Central memory CD8-positive, alpha-beta T cell (primary cell): ENCODE measurements around the gene BOLL.
A peak's percentile ranks its signal among the peaks of the same experiment; 100 is the strongest.
"Not testable (repeated sequence)": the region's sequence is repeated elsewhere in the genome, so short reads cannot be mapped to it uniquely, and the experiment has no call there.

Experiments used
- ATAC-seq: fragments of 150-1000 bp; cut with Tn5 transposase; replicated peaks from 2 replicates; pipeline ENCODE4 v1.10.0; 2022; ENCODE audit warnings: mild to moderate bottlenecking, moderate FRiP score, moderate number of reproducible peaks; ENCODE audit not compliant: poor library complexity, severe bottlenecking; ENCODE audit errors: extremely low read depth
- DNase-seq, 2 donors: peaks; one replicate each; pipeline ENCODE4 v3.0.0; 2021; ENCODE audit warnings: low spot score in 2 of 2
- H3K27ac Mint-ChIP-seq: one replicate; pipeline ENCODE4 v1.8.0; 2022; ENCODE audit warnings: low read depth, mild to moderate bottlenecking, moderate library complexity, mixed read lengths
- H3K27me3 Mint-ChIP-seq: one replicate; pipeline ENCODE4 v1.8.0; 2022; ENCODE audit warnings: mixed read lengths
- H3K36me3 Mint-ChIP-seq: one replicate; pipeline ENCODE4 v1.8.0; 2022; ENCODE audit warnings: mild to moderate bottlenecking, moderate library complexity, mixed read lengths; ENCODE audit not compliant: insufficient read depth
- H3K4me1 Mint-ChIP-seq: one replicate; pipeline ENCODE4 v1.8.0; 2022; ENCODE audit warnings: mixed read lengths
- H3K4me3 Mint-ChIP-seq: one replicate; pipeline ENCODE4 v1.8.0; 2022; ENCODE audit warnings: mild to moderate bottlenecking, moderate library complexity, mixed read lengths
- H3K9me3 Mint-ChIP-seq: one replicate; pipeline ENCODE4 v1.8.0; 2022; ENCODE audit warnings: mixed read lengths

The BOLL gene

GRCh38 chr2:197784956-197785941 lies at the start of gene BOLL:
TSS of gene BOLL (minus strand) at chr2:197785319. CDS start at chr2:197781850, 3,469 bp downstream.
- no peaks in the 10 kb centered on the region for H3K9me3 Mint-ChIP-seq
- ATAC-seq (no peak), DNase-seq (no peak)
- H3K4me1 Mint-ChIP-seq = peaks cover 5% of the 10 kb centered on the region
- H3K27me3 Mint-ChIP-seq = peaks cover 32% of the 10 kb centered on the region
- H3K4me3 Mint-ChIP-seq = peak within 1 kb of the TSS; percentile 82
- H3K36me3 Mint-ChIP-seq = peaks cover 1% of the 10 kb centered on the region
- H3K27ac Mint-ChIP-seq = no peak within 1 kb of the TSS

- not testable (repeated sequence) for ATAC-seq, DNase-seq, H3K4me1 Mint-ChIP-seq, H3K4me3 Mint-ChIP-seq, H3K9me3 Mint-ChIP-seq, H3K36me3 Mint-ChIP-seq, H3K27ac Mint-ChIP-seq
- peaks cover 15% of the 10 kb centered on the region for H3K27me3 Mint-ChIP-seq
These were observed 49.7 kb upstream of the BOLL start for GRCh38 chr2:197834771-197835170.

GRCh38 chr2:197828464-197829135 lies 43.5 kb upstream of the BOLL start:
- DNase-seq = no peak
- Mint-ChIP-seq H3K4me3 (no peak overlapping the region), H3K4me1 (no peaks in the 10 kb centered on the region), H3K9me3 (peaks cover 7% of the 10 kb centered on the region), H3K27me3 (peaks cover 20% of the 10 kb centered on the region), H3K36me3 (no peaks in the 10 kb centered on the region), H3K27ac (no peak overlapping the region)
- no peak for ATAC-seq

- H3K9me3 Mint-ChIP-seq = peaks cover 7% of the 10 kb centered on the region
- H3K4me3 Mint-ChIP-seq = no peak overlapping the region
- DNase-seq (no peak), ATAC-seq (no peak)
- H3K27ac Mint-ChIP-seq = no peak overlapping the region
- no peaks in the 10 kb centered on the region for H3K4me1 Mint-ChIP-seq
- H3K36me3 Mint-ChIP-seq = no peaks in the 10 kb centered on the region
- peaks cover 20% of the 10 kb centered on the region for H3K27me3 Mint-ChIP-seq
These were observed 42.5 kb upstream of the BOLL start for GRCh38 chr2:197827618-197828017.

- Mint-ChIP-seq H3K27me3 (peaks cover 24% of the 10 kb centered on the region), H3K36me3 (no peaks in the 10 kb centered on the region), H3K4me3 (no peak overlapping the region), H3K27ac (no peak overlapping the region), H3K9me3 (no peaks in the 10 kb centered on the region), H3K4me1 (no peaks in the 10 kb centered on the region)
- ATAC-seq (no peak), DNase-seq (no peak)
These were observed 37.2 kb upstream of the BOLL start for GRCh38 chr2:197822333-197822732.

- DNase-seq (no peak), ATAC-seq (no peak)
- Mint-ChIP-seq H3K27ac (no peak overlapping the region), H3K27me3 (peaks cover 22% of the 10 kb centered on the region), H3K9me3 (no peaks in the 10 kb centered on the region), H3K4me1 (no peaks in the 10 kb centered on the region), H3K4me3 (no peak overlapping the region), H3K36me3 (no peaks in the 10 kb centered on the region)
These were observed 36.6 kb upstream of the BOLL start for GRCh38 chr2:197821550-197822289.

- Mint-ChIP-seq H3K9me3 (no peaks in the 10 kb centered on the region), H3K27ac (no peak overlapping the region), H3K4me3 (no peak overlapping the region), H3K36me3 (no peaks in the 10 kb centered on the region), H3K4me1 (no peaks in the 10 kb centered on the region), H3K27me3 (peaks cover 43% of the 10 kb centered on the region)
- DNase-seq (no peak), ATAC-seq (no peak)
These were observed 29.4 kb upstream of the BOLL start for GRCh38 chr2:197814526-197814925.

GRCh38 chr2:197813093-197813787 lies 28.1 kb upstream of the BOLL start:
- ATAC-seq (no peak), DNase-seq (no peak)
- Mint-ChIP-seq H3K4me3 (no peak overlapping the region), H3K36me3 (no peaks in the 10 kb centered on the region), H3K27ac (no peak overlapping the region), H3K9me3 (no peaks in the 10 kb centered on the region), H3K27me3 (peaks cover 42% of the 10 kb centered on the region), H3K4me1 (no peaks in the 10 kb centered on the region)

GRCh38 chr2:197810491-197810890 lies 25.4 kb upstream of the BOLL start:
- peaks cover 8% of the 10 kb centered on the region for H3K4me1 Mint-ChIP-seq
- H3K27me3 Mint-ChIP-seq = peaks cover 43% of the 10 kb centered on the region

GRCh38 chr2:197810016-197810415 lies 24.9 kb upstream of the BOLL start:
- peaks cover 11% of the 10 kb centered on the region for H3K4me1 Mint-ChIP-seq
- no peak overlapping the region for H3K27ac Mint-ChIP-seq
- ATAC-seq = no peak

More at GRCh38 chr2:197810491-197810890, 25.4 kb upstream of the BOLL start:
- Mint-ChIP-seq H3K4me3 (no peak overlapping the region), H3K9me3 (no peaks in the 10 kb centered on the region), H3K27ac (no peak overlapping the region), H3K36me3 (no peaks in the 10 kb centered on the region)
- DNase-seq = no peak
- ATAC-seq = no peak

GRCh38 chr2:197809064-197809463 lies 23.9 kb upstream of the BOLL start:
- Mint-ChIP-seq H3K36me3 (peaks cover 5% of the 10 kb centered on the region), H3K27ac (no peak overlapping the region), H3K4me1 (peaks cover 16% of the 10 kb centered on the region), H3K4me3 (no peak overlapping the region), H3K27me3 (peaks cover 36% of the 10 kb centered on the region), H3K9me3 (no peaks in the 10 kb centered on the region)
- DNase-seq = no peak
- no peak for ATAC-seq

More at GRCh38 chr2:197810016-197810415, 24.9 kb upstream of the BOLL start:
- H3K4me3 Mint-ChIP-seq = no peak overlapping the region
- no peaks in the 10 kb centered on the region for H3K9me3 Mint-ChIP-seq
- no peak for DNase-seq
- no peaks in the 10 kb centered on the region for H3K36me3 Mint-ChIP-seq
- peaks cover 41% of the 10 kb centered on the region for H3K27me3 Mint-ChIP-seq
